PC-9 (cell line): Measurements from ENCODE around the gene FAM110A. TPM values are rescaled to one million over a fixed set of nuclear protein-coding genes. Genes with fewer than 3 reads are reported as not detected.

Experiments used
- BruUV-seq: library from RNA; stranded (reverse); fragments of 400-500 nt; replicated peaks from 2 replicates; lab custom pipeline; 2021; lab: Mats Ljungman, UMichigan
- CTCF ChIA-PET: fragments of 300-600 bp; sonication (Branson Sonifier 250); formaldehyde crosslinking; loops from one replicate; lab custom pipeline; 2022; ENCODE audit warnings: antibody characterized with exemption; lab: Charles Lee
- POLR2A ChIA-PET: fragments of 300-600 bp; sonication (Branson Sonifier 250); formaldehyde crosslinking; loops from one replicate; lab custom pipeline; 2022; ENCODE audit warnings: antibody characterized with exemption; ENCODE audit not compliant: unreplicated experiment; lab: Charles Lee
- DNase-seq, 2 experiments: peaks; one replicate each; pipeline versions ENCODE4 v3.0.0 to v3.0.0-alpha.2; 2015 to 2022; ENCODE audit warnings: mixed read lengths in 1 of 2
- H2AFZ ChIP-seq: fragments of 200-600 bp; sonication (generic); 2 replicates; pipeline ENCODE4 v1.8.1; 2017; ENCODE audit warnings: antibody characterized with exemption
- H3F3A ChIP-seq: fragments of 200-600 bp; sonication (generic); 2 replicates; pipeline ENCODE4 v1.8.1; 2017; ENCODE audit warnings: antibody characterized with exemption, mild to moderate bottlenecking, low read depth; ENCODE audit not compliant: insufficient read depth
- H3K27ac ChIP-seq: fragments of 200-600 bp; sonication (generic); 2 replicates; pipeline ENCODE4 v1.6.1; 2016; ENCODE audit warnings: mixed run types
- H3K27me3 ChIP-seq: fragments of 200-600 bp; sonication (generic); 2 replicates; pipeline ENCODE4 v1.6.1; 2016; ENCODE audit warnings: low read depth, mixed run types; ENCODE audit not compliant: insufficient read depth
- H3K36me3 ChIP-seq: fragments of 200-600 bp; sonication (generic); 2 replicates; pipeline ENCODE4 v1.6.1; 2016; ENCODE audit warnings: low read depth, mixed run types
- H3K4me1 ChIP-seq: fragments of 200-600 bp; sonication (generic); replicated peaks from 2 replicates; pipeline ENCODE4 v1.6.1; 2016; ENCODE audit warnings: mixed run types; ENCODE audit not compliant: insufficient read depth
- H3K4me2 ChIP-seq: fragments of 200-600 bp; sonication (generic); 2 replicates; pipeline ENCODE4 v1.6.1; 2017; ENCODE audit warnings: mixed run types
- H3K4me3 ChIP-seq: fragments of 200-600 bp; sonication (generic); 2 replicates; pipeline ENCODE4 v1.6.1; 2016; ENCODE audit warnings: mixed run types
- H3K79me2 ChIP-seq: fragments of 200-600 bp; sonication (generic); 2 replicates; pipeline ENCODE4 v1.6.1; 2017; ENCODE audit warnings: low read depth, mixed run types
- H3K9me2 ChIP-seq: fragments of 200-600 bp; sonication (generic); 2 replicates; pipeline ENCODE4 v1.8.1; 2017; ENCODE audit warnings: mild to moderate bottlenecking; ENCODE audit not compliant: insufficient read depth
- H3K9me3 ChIP-seq: fragments of 200-600 bp; sonication (generic); 2 replicates; pipeline ENCODE4 v1.8.1; 2016; ENCODE audit warnings: low read depth; ENCODE audit not compliant: insufficient read depth
- H4K20me1 ChIP-seq: fragments of 200-600 bp; sonication (generic); 2 replicates; pipeline ENCODE4 v1.8.1; 2017; ENCODE audit not compliant: insufficient read depth
- EZH2 ChIP-seq: fragments of 200-600 bp; sonication (generic); IDR thresholded peaks from 2 replicates; pipeline ENCODE4 v1.8.0; 2017; ENCODE audit warnings: antibody characterized with exemption, low read depth
- intact Hi-C: fragments of 100-400 bp; cut with micrococcal nuclease; formaldehyde crosslinking; loops from one replicate; pipeline ENCODE4 v1.10.0; 2022; ENCODE audit not compliant: unreplicated experiment
- total RNA-seq: library from RNA; stranded (reverse); gene quantifications from 2 replicates; pipeline ENCODE4 v1.2.3, GENCODE V29; 2021
- TF ChIP-seq, protein P1 (sequence below): fragments of 200-600 bp; sonication (generic); conservative IDR thresholded peaks from 2 replicates; pipeline ENCODE4 v1.6.1; 2017; ENCODE audit warnings: mixed run types, antibody characterized with exemption, mild to moderate bottlenecking, moderate library complexity

FAM110A gene
- total RNA-seq, 1 experiment from 2014 or later = 30.8 TPM

DNA sequence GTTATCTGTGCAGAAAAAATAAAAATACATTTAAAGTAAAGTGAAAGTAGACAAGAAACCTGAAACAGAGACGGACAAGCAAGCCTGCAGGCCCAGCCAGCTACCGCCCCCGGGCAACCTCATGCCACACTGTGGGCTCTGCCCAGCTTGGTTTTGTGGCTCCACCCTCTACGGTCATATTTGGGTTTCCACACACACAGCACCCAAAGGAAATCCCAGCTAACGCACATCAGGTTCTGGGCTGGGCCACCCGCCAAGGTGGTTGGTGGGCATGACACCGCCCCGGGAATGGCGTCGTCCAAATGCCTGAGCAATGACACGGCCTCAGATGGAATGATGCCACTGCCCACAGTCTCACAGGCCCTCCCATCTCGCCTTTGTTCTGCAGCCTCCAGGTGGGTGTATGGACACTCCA is 22.9 kb downstream of the FAM110A start:
- Histone ChIP-seq H3K27ac (peak overlapping the region; percentile 64), H3K9me3 (no peaks in the 10 kb centered on the region), H3K79me2 (no peaks in the 10 kb centered on the region; the same call in 1 of the 2 replicates), H2AFZ (no peak overlapping the region), H3K27me3 (no peaks in the 10 kb centered on the region), H3K4me2 (peak overlapping the region; percentile 78), H3F3A (peaks cover 22% of the 10 kb centered on the region), H3K9me2 (no peaks in the 10 kb centered on the region), H3K4me3 (peak overlapping the region; percentile 43; the same call in 1 of the 2 replicates), H3K4me1 (peaks cover 24% of the 10 kb centered on the region), H3K36me3 (no peaks in the 10 kb centered on the region), H4K20me1 (no peaks in the 10 kb centered on the region; the same call in none of the 2 replicates)
- CTCF ChIA-PET = interaction anchor here (0.6 to 1.4 kb wide), 3 partner anchors 27 to 99 kb away, joined by 3 to 9 read pairs (median 5); no protein-coding TSS in a partner anchor
- POLR2A ChIA-PET = interaction anchor here (0.6 to 0.7 kb wide), 3 partner anchors 12 to 263 kb away, joined by 3 to 7 read pairs (median 3); partner anchors contain the start of gene FAM110A
- no peak for TF ChIP-seq EZH2
- TF ChIP-seq, protein P1, sequence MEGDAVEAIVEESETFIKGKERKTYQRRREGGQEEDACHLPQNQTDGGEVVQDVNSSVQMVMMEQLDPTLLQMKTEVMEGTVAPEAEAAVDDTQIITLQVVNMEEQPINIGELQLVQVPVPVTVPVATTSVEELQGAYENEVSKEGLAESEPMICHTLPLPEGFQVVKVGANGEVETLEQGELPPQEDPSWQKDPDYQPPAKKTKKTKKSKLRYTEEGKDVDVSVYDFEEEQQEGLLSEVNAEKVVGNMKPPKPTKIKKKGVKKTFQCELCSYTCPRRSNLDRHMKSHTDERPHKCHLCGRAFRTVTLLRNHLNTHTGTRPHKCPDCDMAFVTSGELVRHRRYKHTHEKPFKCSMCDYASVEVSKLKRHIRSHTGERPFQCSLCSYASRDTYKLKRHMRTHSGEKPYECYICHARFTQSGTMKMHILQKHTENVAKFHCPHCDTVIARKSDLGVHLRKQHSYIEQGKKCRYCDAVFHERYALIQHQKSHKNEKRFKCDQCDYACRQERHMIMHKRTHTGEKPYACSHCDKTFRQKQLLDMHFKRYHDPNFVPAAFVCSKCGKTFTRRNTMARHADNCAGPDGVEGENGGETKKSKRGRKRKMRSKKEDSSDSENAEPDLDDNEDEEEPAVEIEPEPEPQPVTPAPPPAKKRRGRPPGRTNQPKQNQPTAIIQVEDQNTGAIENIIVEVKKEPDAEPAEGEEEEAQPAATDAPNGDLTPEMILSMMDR = no peak
- intact Hi-C loops = loop anchor here (1.0 kb wide), 1 partner anchor 14 kb away; no protein-coding TSS in a partner anchor
- no TSS peak for BruUV-seq
- DNase-seq = peak; percentile 95 to 99

DNA sequence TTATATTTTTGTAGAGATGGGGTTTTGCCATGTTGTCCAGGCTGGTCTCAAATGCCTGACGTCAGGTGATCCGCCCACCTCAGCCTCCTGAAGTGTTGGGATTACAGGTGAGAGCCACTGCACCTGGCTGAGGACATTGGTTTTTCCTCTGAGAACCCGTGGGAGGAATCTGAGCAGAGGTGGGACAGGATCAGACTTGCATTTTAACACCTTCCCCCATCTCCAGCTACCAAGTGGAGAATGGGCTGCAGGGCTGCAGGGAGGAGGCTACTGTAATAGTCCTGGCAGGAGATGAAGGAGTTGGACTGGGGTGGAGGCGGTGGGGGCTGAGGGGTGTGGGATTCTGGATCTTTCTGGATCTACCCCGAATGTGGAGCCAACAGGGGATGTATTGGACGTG is 24.5 kb downstream of the FAM110A start:
- ChIA-PET POLR2A (interaction anchor here (0.5 kb wide), 1 partner anchor 28 kb away, joined by 5 read pairs; no protein-coding TSS in a partner anchor), CTCF (no interaction called here)
- intact Hi-C loops = no loop called here

DNA sequence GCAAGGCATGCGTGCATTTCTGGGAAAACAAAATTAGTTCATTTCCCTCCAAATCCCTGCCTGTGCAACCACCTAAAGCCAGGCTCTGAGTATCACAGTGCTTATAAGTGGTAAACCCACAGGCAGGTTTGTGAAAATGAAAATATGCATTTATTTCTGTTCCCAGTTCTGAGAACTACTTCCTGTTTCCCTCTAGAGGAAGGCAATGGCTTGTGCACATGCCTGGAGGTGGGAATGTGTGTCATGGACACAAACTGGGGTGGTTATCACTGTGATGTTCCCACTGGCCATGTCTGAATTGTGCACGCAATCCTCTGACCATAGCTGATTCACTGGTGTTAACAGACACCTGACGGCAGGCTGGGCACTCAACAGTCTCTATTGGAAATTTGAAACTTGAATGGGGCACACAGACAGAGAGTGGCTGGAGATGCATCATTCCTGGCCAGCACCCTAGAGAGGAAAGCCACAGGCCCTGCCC is 26.3 kb downstream of the FAM110A start:
- BruUV-seq = no TSS peak
- Histone ChIP-seq H2AFZ (no peak overlapping the region), H3K9me3 (no peaks in the 10 kb centered on the region), H4K20me1 (no peaks in the 10 kb centered on the region; the same call in none of the 2 replicates), H3K4me1 (peaks cover 24% of the 10 kb centered on the region), H3K4me2 (no peak overlapping the region), H3K4me3 (no peak overlapping the region), H3K27ac (no peak overlapping the region), H3K27me3 (no peaks in the 10 kb centered on the region), H3F3A (peaks cover 18% of the 10 kb centered on the region), H3K9me2 (no peaks in the 10 kb centered on the region), H3K36me3 (no peaks in the 10 kb centered on the region), H3K79me2 (no peaks in the 10 kb centered on the region; the same call in 1 of the 2 replicates)
- ChIA-PET POLR2A (no interaction called here), CTCF (interaction anchor here (0.6 kb wide), 1 partner anchor 39 kb away, joined by 3 read pairs; no protein-coding TSS in a partner anchor)
- no peak for DNase-seq
- no peak for TF ChIP-seq EZH2
- TF ChIP-seq, protein P1 = no peak; the same call in 1 of the 2 replicates
- intact Hi-C loops = no loop called here

More for the DNA sequence above, 24.5 kb downstream of the FAM110A start:
- no peak for TF ChIP-seq EZH2
- TF ChIP-seq, protein P1 = no peak
- peaks cover 24% of the 10 kb centered on the region for H3K4me1 ChIP-seq
- no peaks in the 10 kb centered on the region for H3K9me2 ChIP-seq
- H3F3A ChIP-seq = peaks cover 18% of the 10 kb centered on the region
- H3K9me3 ChIP-seq = no peaks in the 10 kb centered on the region
- no peak for DNase-seq
- no peak overlapping the region for H3K4me2 ChIP-seq
- H3K27ac ChIP-seq = no peak overlapping the region
- no peak overlapping the region for H3K4me3 ChIP-seq
- BruUV-seq = no TSS peak
- no peaks in the 10 kb centered on the region; the same call in none of the 2 replicates for H4K20me1 ChIP-seq
- H3K36me3 ChIP-seq = no peaks in the 10 kb centered on the region
- H3K79me2 ChIP-seq = no peaks in the 10 kb centered on the region; the same call in 1 of the 2 replicates
- no peaks in the 10 kb centered on the region for H3K27me3 ChIP-seq
- H2AFZ ChIP-seq = no peak overlapping the region
